Measurements from ENCODE around the gene IL17RD.
"Not testable (repeated sequence)": the region's sequence is repeated elsewhere in the genome, so short reads cannot be mapped to it uniquely, and the experiment has no call there.

Gene IL17RD

DNA sequence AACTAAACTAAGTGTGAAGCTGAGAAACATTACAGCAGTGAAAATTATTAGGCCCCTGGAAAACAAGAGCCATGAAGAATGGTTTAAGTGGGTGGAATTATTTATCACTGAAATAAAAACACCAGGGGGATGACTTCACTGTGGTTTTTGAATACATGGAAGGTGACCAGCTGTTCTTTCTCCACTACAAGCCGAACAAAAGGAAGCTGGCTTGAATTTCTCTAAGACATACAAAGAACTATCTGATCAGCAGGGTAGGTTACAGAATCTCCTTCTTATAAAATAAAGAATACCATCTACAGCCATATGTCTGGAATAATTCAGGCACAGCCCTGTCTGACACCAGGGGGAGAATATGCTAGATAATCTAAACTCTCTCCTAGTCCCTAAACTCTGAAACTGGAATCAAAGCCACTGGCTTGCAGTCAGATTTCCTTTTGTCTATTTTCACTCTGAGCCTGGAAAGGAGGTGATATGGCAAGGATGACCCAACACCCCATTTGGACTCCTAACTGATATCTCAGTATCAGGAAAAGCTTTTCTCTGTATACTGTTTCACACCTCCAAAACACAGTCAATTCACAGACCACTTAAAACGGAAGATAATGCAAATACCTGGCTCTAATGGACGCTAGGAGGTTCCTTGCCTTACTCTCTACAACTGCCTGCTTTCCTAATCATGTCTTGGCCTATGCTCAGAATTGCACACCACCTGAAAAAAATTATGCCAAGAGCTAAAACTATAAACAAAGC is 73.5 kb downstream of the IL17RD start:
- no peak for DNase-seq

DNA sequence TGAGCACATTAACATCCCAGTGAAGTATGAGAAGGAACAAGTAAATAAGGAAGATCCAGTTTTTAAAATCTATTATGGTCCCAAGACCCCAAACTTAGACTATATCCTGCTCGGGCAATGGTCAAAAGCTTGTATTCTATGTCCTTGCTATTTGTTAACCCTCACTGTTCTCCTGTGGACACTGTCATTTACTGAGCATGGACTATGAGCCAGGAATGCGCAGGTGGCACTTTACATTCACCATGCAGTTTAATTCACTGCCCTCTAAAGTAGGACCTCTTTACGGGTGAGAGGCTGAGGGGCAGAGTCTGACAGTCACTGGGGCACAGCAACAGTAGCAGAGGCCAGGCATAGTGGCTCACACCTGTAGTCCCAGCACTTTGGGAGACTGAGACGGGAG is 76.1 kb downstream of the IL17RD start:
- no peak for DNase-seq

DNA sequence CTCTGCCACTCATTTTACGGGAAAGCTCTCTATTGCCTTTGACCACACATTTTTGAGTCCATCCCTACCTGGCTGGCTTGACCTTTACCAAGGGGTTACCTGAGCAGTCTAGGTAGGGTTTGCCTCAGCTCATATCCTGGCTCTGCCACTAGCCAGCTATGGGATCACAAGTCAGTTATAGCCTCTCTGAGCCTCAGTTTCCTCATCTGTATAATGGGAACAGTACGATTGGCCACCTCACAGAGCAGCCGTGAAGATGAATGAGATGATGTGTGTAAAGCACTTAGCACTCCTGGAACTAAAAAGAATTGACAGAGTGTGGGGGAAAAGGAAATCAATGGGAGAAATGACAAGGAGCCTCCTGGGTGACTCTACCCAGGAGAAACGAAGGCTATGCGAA is 76.7 kb downstream of the IL17RD start:
- no peak for DNase-seq

DNA sequence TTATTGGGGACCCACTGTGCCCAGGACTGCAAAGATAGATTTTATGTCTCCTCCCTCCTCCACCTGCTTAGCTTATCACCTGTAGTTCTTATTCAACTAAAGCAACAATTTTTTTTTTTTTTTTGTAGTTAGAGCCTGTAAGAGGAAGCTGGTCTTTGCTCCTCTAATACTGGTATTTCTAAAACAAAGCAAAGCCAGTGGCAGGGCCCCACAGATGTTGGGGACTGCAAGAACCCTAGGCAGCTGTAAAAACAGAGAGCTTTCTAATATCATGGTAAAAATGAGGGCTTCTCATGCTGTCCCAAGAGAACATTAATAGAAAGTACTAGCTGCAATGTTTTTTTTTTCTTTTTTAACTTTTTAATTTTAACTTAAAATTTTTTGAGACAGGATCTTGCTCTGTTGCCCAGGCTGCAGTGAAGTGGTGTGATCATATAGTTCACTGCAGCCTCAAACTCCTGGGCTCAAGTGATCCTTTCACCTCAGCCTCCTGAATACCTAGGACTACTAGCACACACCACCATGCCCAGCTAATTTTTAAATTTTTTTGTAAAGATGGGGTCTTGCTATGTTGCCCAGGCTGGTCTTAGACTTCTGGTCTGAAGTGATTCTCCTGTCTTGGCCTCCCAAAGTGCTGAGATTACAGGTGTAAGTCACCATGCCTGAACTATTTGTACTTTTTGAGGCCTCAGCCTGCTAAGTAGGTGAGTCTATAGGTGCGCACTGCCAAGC is 77.6 kb downstream of the IL17RD start:
- DNase-seq = no peak

DNA sequence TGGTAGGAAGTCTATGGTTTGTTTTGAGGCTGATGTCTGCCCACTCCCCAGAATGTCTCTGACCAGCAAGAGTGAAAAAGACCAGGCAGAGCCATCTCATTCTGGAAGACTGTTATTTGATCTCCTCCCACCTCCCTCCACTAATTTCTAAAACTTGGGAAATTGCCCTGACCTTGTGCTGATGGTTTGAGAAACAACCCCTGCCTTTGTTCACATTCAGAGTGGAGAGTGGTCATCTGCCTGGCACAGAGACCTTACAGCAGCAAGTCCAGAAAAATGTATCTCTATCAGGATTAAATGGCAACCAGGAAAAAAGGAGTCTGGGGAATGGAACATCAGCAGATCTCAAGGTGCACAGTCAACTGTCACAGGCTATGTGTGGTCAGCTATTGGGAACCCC is 79.0 kb downstream of the IL17RD start:
- no peak for DNase-seq

DNA sequence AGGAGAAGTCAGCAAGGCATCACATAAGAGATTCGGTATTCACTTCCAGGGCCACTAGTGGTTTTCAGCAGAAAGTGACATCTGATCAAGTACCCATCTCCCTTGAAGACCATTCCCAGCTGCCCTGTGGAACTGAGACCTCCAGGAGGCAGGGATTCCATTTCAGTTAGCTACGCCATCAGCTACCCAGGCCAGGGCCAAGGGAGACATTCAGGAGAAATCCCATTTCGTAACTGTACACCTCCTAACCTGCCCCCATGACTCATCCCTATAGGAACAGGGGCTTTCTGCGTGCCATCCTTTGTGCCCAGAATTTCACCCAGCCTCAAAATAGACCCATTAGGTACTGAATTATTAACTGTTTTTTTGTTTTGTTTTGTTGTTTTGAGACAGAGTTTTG is 79.9 kb downstream of the IL17RD start:
- no peak for DNase-seq

DNA sequence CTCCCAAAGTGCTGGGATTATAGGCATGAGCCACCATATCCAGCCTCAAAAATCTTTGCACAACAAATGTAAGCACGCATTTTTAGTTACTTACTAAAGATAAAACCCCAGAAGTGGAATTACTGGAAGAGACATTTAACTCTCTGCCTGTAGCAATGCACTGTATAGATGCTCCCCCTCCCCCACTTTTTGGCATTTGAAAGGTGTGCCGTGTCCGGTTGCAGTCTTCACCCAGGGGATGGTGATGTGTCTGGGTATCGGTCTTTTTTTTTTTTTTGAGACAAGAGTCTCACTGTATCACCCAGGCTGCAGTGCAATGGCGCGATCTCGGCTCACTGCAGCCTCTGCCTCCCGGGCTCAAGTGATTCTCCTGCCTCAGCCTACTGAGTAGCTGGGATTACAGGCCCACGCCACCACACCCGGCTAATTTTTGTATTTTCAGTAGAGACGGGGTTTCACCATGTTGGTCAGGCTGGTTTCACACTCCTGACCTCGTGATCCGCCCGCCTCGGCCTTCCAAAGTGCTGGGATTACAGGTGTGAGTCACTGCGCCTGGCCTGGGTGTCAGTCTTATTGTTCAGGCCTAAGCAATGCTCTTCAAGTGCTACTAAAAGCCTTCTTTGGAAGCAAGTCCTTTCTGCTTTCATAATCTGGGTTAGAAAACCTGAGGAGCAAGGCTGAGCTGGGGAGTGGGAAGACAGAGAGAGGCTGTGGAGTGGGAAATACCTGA is 81.7 kb downstream of the IL17RD start:
- DNase-seq = not testable (repeated sequence)

DNA sequence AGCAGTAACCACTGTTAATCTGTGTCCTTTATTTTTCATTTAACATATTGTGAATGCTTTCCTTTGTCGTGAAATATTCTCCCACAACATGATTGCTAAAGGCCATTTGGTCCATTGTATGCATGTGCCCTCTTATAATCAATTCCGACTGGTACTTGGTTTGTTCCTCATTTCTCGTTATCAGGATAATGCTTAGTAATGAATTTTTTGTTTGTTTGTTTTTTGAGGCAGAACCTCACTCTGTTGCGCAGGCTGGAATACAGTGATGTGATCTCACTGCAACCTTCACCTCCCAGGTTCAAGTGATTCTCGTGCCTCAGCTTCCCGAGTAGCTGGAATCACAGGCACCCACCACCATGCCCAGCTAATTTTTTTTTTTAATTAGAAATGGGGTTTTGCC is 82.7 kb downstream of the IL17RD start:
- no peak for DNase-seq

DNA sequence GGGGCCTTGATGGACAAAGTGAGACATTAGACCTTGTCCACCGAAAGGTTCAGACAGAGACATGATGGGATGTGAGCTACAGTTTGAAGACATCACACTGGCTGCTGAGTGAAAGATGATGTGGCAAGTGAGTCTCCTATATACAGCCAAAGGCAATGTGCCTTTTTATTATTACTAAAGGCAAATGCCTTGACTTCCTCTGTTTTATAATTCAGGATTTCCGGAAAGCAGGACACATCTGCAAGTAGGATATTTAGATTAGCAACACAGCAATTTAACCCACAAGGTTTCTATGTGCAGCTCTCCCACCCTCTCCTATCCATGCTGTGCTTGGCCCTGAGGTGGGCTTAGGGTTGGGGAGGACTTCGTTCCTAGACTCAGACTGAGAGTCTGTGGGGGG is 84.0 kb downstream of the IL17RD start:
- DNase-seq = no peak

DNA sequence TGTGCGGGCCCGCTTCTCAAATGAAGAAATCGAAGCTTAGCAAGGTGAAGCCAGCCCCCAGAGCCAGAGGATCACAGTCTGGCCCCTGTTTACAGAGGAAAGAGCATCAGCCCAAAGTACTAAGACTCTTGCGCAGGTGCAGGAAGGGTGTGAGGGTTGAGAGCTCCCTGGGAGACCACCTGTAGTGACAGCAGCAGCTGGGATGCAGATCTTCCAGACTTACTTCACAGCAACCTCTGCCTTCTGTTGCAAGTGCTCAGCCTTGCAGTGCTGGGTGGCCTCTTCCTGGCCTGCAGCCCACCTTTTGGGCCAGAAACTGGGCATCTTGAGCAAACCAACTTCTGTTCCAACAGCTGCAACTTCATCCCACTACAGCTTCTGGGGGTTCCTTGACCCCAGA is 85.0 kb downstream of the IL17RD start:
- no peak for DNase-seq

DNA sequence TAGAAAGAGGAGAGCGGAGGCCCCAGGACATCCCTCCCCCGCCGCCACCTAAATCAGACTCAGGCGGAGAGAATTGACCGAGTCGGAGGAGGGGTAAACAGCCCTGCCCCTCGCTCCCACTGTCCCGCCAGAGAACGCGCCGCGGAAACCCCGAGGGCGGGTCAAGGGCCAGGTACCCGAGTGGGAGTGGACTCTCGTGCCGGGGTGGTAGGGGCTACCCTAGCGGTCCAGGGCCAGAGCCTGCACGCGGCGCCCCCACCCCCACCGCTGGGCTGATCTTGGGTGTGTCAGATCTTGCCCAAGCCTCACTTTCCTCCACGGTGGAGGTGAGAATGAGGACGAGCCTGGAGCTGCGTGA is 85.7 kb downstream of the IL17RD start:
- DNase-seq = no peak

DNA sequence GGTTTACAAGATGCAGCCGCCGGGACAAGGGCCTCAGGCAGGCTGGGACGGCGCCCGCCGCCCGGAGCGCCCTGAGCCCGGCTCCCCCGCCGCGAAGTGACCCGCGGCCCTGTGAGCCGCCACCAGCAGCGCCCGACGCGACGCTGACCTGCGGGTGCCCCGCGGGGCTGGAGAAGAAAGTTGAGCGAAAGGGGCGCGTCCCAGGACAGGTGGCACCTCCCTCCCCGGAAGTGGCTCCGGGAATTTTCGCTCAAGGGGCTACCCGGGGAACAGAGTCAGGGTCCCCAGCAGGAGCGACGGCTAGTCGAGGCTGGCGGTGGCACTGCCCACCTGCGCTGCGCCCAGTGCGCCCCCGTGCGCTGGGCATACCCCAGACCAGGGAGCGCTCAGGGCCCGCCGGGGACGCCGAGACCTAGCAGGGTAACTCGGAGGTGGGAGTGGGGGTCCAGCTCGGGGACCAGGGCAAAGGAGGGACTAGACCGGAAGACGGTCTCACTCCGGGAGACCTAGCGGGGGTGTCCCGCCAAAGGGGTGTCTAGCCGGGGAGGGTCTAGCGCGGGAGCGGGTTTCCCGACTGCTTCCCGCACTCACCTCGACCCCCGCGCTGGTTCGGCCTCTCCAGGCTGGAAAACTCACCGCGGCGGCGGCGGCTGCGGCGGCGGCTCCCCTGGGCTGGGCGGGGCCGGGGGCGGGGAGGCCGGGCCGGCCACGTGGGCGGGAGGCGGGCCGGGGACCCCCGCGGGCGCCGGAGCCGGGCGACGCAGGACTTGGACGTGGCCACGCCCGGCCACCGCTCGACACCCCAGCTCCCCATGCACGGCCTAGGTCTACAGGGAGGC is 86.3 kb downstream of the IL17RD start:
- DNase-seq = no peak

DNA sequence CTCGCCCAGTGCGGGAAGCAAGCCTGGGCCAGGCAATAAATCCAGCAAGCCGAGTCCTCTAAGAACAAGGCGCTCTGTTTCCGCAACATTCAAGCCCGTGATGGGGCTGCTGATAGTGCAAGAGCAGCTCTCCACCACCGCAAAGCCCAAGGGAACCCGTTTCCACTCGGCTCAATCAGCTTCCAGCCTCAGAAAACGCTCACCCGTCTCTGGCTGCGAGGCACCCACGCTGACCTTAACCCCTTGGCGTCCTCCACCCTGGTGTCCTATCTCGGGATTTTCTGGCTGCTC is 86.9 kb downstream of the IL17RD start:
- no peak for DNase-seq

DNA sequence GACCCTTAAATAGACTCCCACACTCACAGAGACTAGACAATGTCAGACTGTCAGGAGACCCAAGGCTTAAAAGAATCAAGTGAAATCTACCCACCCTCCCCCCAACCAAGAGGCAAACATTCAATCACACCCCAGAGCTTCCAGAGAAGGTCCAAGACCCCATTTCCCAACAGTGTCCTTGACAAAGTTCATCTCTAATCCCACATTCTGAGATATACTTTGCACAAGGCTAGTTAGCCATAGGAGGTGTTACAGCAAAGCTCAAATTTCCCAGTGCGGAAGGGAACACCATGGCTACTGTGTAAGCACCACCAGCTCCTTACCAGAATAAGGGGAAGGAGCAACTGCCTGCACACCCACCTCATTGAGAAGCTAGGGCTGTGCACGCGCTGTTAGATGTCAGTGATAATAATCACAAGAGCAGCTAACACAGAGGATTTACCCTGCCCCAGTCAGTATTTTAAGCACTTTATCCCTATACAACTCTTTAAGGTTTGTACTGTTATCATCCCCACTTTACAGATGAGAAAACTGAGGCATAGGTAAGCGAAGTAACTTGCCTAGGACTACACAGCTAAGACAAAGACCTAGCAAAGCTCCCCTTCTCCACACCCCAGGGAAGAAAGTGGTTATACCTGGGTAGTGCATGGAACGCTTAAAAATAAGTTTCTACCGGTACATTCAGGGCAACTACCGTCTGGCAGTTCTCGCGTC is 87.4 kb downstream of the IL17RD start:
- DNase-seq = no peak

DNA sequence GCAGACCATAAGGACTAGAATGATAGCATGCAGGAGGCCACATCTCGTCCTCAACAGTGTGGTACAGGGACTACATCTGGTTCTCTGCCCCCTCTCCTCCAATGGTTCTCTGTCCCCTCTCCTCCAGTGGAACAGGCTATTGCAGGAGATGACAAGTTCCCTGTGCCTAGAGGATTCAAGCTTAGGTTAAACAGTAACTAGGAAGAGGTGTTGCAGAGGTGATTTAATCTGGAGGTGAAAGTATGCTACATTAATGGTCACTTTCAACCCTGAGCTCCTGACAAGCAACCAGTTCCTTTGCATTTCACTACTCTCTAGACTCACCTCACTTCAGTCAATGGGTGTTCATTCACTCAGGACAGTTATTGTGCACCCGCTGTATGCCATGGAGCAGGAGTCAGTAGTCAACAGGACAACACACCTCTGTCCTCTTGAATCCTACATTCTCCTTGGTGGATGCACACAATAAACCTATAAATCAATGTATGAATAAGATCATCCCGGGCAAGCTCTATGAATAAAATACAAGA is 88.7 kb downstream of the IL17RD start:
- no peak for DNase-seq

DNA sequence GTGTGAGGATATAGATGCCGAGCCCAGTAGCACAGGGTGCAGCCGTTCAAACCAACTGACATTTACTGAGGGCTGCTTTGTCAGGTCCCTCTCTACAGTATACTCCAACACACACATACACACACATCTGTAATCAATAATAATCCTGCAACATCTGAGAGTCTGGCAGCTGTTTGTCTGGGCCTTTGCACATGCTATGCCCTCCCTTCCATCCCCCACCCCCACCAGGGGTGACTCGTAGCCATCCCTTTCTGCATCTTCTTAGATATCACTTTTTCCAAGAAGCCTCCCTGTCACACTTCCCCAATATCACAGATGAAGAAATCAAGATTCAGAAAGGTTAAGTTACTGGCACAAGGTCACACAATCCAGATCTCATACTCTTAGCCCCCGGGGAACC is 91.0 kb downstream of the IL17RD start:
- DNase-seq = no peak

DNA sequence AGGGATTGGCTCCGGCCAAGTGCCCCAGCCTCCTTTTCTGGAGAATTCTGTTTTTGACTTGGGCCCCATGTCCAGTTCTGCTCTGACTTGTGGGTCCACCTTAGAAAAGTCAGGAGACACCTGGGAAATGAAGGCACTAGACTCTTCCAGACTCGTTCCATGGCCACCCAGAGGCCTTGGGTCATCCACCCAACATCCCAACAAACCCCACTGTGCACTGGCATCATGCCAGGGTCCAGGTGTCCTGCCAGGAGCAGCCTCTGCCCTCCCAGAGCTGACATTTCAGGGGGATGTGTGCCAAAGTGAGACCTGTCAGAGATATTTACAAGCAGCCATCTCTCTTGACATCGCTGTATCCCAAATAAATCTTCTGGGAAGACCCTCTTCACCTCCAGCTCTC is 91.5 kb downstream of the IL17RD start:
- DNase-seq = no peak

DNA sequence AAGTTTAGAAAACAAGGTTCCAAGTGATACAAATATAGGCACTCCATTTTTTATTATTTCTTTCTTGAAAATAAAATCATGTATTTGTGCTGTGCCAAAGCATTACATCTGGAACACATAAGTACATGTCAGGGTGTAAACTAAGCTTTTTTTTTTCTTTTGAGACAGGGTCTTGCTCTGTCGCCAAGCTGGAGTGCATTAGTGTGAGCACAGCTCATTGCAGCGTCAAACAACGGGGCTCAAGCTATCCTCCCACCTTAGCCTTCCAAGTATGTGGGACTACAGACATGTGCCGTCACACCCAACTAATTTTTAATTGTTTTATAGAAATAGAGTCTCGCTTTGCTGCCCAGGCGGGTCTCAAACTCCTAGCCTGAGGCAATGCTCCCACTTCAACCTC is 95.7 kb downstream of the IL17RD start:
- no peak for DNase-seq

DNA sequence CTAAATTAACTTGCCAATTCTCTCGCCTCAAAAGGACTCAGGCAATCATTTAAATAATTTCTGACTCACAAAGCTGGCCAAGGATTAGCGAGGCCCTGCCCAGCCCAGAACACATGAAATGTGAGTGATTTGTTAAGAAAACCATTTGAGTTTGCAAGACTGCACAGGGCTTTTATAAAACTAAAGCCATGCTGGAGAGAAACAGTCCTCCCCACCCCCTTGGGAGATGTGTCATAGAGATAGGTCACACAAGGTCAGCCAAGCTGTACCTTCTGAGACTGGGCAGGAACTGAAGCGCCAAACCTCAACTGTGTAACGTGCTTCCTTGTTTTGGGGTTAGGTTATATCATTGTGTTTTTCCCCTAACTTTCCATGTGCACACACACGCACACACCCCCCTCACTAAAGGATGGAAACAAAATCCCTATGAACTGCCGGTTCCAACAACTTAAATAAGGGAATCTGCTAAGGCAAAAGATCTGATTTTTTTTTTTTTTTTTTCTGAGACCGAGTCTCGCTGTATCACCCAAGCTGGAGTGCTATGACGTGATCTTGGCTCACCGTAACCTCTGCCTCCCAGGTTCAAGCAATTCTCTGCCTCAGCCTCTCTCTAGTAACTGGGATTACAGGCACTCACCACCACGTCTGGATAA is 96.6 kb downstream of the IL17RD start:
- DNase-seq = no peak

DNA sequence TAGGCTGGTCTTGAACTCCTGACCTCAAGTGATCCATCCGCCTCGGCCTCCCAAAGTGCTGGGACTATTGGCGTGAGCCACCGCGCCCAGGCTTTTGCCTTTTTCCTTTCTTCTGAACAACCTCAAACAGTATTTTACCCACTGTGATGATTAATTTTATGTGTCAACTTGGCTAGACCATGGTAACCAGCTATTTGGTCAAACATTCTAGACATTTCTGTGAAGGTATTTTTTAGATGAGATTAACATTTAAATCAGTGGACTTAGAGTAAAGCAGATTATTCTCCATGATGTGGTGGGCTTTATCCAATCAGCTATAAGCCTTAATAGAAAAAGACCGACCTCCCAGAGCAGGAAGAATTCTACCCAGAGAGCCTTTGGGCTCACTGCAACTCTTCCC is 98.7 kb downstream of the IL17RD start:
- DNase-seq = no peak

DNA sequence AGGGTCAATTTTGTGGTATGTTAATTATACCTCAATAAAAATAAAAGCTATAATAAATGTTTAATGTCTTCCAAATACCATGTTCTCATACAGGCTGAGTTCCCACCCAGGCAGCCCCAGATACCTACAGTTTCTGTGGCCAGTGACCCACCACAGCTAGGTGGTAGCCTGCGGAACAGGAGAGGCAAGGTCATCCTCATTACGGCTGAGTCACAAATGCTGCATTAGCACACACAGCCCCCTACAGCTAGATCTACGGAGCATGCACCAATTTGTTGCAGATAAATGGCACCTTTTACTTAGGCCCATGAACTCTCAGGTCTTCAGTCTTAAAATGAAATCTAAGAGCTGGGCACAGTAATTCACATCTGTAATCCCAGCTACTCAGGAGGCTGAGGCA is 99.6 kb downstream of the IL17RD start:
- DNase-seq = no peak

DNA sequence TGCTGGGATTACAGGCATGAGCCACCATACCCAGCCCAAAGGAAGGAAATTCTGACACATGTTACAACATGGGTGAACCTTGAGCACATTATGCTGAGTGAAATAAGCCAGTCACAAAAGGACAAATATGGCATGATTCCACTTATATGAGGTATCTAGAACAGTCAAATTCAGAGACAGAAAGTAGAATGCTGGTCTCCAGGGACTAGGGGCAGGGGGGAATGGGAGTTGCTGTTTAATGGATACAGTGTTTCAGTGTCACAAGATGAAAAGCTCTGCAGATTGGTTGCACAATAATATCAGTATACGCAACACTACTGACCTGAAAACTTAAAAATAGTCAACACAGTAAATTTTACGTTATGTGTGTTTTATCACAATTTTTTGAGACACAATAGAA is 100.6 kb downstream of the IL17RD start:
- DNase-seq = no peak
